ENCODE results near the gene RBM44.

The RBM44 gene

GRCh38 chr2:237876061-237876526 is 77.5 kb downstream of the RBM44 start:
- DNase-seq (ENCODE audit: low read depth in 2 of 2): no peak
- no peak overlapping the region for H3K4me3 ChIP-seq (replicated peaks in 1 of 2; ENCODE audit: low read depth in 2 of 2, low read length in 2 of 2)
- no peak for TF ChIP-seq CTCF (IDR thresholded peaks at IDR 0.05; ENCODE audit: low read depth, low read length)

- no peak overlapping the region for H3K4me3 ChIP-seq (replicated peaks in 1 of 2; ENCODE audit: low read depth in 2 of 2, low read length in 2 of 2)
- TF ChIP-seq CTCF (IDR thresholded peaks at IDR 0.05; ENCODE audit: low read depth, low read length): no peak
- DNase-seq (ENCODE audit: low read depth in 2 of 2): no peak
Observed at GRCh38 chr2:237876532-237876931, 78.0 kb downstream of the RBM44 start.

GRCh38 chr2:237876951-237877491 is 78.4 kb downstream of the RBM44 start:
- DNase-seq (ENCODE audit: low read depth in 2 of 2): no peak
- no peak for TF ChIP-seq CTCF (IDR thresholded peaks at IDR 0.05; ENCODE audit: low read depth, low read length)
- H3K4me3 ChIP-seq (replicated peaks in 1 of 2; ENCODE audit: low read depth in 2 of 2, low read length in 2 of 2): no peak overlapping the region

- DNase-seq (ENCODE audit: low read depth in 2 of 2): no peak
- TF ChIP-seq CTCF (IDR thresholded peaks at IDR 0.05; ENCODE audit: low read depth, low read length): no peak
- H3K4me3 ChIP-seq (replicated peaks in 1 of 2; ENCODE audit: low read depth in 2 of 2, low read length in 2 of 2): no peak overlapping the region
Observed at GRCh38 chr2:237877576-237878307, 79.2 kb downstream of the RBM44 start.

- no peak for DNase-seq (ENCODE audit: low read depth in 2 of 2)
- no peak overlapping the region for H3K4me3 ChIP-seq (replicated peaks in 1 of 2; ENCODE audit: low read depth in 2 of 2, low read length in 2 of 2)
- no peak for TF ChIP-seq CTCF (IDR thresholded peaks at IDR 0.05; ENCODE audit: low read depth, low read length)
Observed at GRCh38 chr2:237878321-237879057, 79.9 kb downstream of the RBM44 start.

GRCh38 chr2:237879058-237879430 is 80.5 kb downstream of the RBM44 start:
- TF ChIP-seq CTCF (IDR thresholded peaks at IDR 0.05; ENCODE audit: low read depth, low read length): no peak
- DNase-seq (ENCODE audit: low read depth in 2 of 2): peak; percentile 70 to 74
- no peak overlapping the region for H3K4me3 ChIP-seq (replicated peaks in 1 of 2; ENCODE audit: low read depth in 2 of 2, low read length in 2 of 2)

Measured in cardiac fibroblast (primary cell).